Measurements from ENCODE around the gene FAM25G.

The FAM25G gene

GRCh38 chr10:47451273-47451997, 40.1 kb downstream of the FAM25G start:
- Mint-ChIP-seq H3K9me3 (no peaks in the 10 kb centered on the region), H3K4me1 (no peaks in the 10 kb centered on the region), H3K27ac (ENCODE audit: low read depth) (no peak overlapping the region), H3K4me3 (no peak overlapping the region), H3K36me3 (ENCODE audit: insufficient read depth) (peaks cover 2% of the 10 kb centered on the region), H3K27me3 (peaks cover 20% of the 10 kb centered on the region)
- DNase-seq (ENCODE audit: low spot score in 2 of 2) = no peak
- no peak for ATAC-seq (replicated peaks; ENCODE audit: extremely low read depth, poor library complexity, severe bottlenecking)

GRCh38 chr10:47450442-47450841, 41.1 kb downstream of the FAM25G start:
- H3K36me3 Mint-ChIP-seq (ENCODE audit: insufficient read depth) = peaks cover 2% of the 10 kb centered on the region
- H3K4me3 Mint-ChIP-seq = no peak overlapping the region
- H3K4me1 Mint-ChIP-seq = no peaks in the 10 kb centered on the region
- no peak for DNase-seq (ENCODE audit: low spot score in 2 of 2)
- H3K27ac Mint-ChIP-seq (ENCODE audit: low read depth) = no peak overlapping the region
- peaks cover 18% of the 10 kb centered on the region for H3K27me3 Mint-ChIP-seq
- peaks cover 6% of the 10 kb centered on the region for H3K9me3 Mint-ChIP-seq
- no peak for ATAC-seq (replicated peaks; ENCODE audit: extremely low read depth, poor library complexity, severe bottlenecking)

DNA sequence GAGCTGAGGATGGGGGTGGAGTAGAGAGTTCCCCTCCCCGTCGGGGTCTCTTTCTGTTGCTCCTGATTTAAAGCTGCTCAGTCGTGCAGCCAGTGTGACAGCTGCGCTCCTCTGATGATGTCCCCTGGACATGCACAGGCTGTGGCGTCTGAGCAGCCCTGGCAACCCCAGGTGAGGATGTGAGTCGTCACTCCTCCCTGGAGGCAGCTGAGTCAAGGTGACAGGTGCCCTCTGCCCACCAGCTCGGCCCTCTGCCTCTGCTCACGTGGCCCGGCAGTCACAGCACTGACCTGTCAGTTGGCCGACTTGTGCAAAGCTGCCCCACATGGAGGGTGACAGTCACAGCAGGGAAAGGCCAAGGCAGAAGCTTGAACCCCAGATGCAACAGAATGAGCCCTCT, 41.5 kb downstream of the FAM25G start:
- no peak for DNase-seq (ENCODE audit: low spot score in 2 of 2)

GRCh38 chr10:47449102-47449978, 42.2 kb downstream of the FAM25G start:
- ATAC-seq (replicated peaks; ENCODE audit: extremely low read depth, poor library complexity, severe bottlenecking) (no peak), DNase-seq (ENCODE audit: low spot score in 2 of 2) (no peak)
- H3K36me3 Mint-ChIP-seq (ENCODE audit: insufficient read depth) = peaks cover 2% of the 10 kb centered on the region
- peaks cover 9% of the 10 kb centered on the region for H3K9me3 Mint-ChIP-seq
- H3K27ac Mint-ChIP-seq (ENCODE audit: low read depth) = no peak overlapping the region
- H3K4me3 Mint-ChIP-seq = no peak overlapping the region
- peaks cover 7% of the 10 kb centered on the region for H3K27me3 Mint-ChIP-seq
- no peaks in the 10 kb centered on the region for H3K4me1 Mint-ChIP-seq

More for the DNA sequence above, 41.5 kb downstream of the FAM25G start:
- no peak for ATAC-seq (replicated peaks; ENCODE audit: extremely low read depth, poor library complexity, severe bottlenecking)
- H3K27ac Mint-ChIP-seq (ENCODE audit: low read depth) = no peak overlapping the region
- H3K9me3 Mint-ChIP-seq = peaks cover 9% of the 10 kb centered on the region
- H3K27me3 Mint-ChIP-seq = peaks cover 14% of the 10 kb centered on the region
- no peak overlapping the region for H3K4me3 Mint-ChIP-seq
- no peaks in the 10 kb centered on the region for H3K4me1 Mint-ChIP-seq
- H3K36me3 Mint-ChIP-seq (ENCODE audit: insufficient read depth) = peaks cover 2% of the 10 kb centered on the region

DNA sequence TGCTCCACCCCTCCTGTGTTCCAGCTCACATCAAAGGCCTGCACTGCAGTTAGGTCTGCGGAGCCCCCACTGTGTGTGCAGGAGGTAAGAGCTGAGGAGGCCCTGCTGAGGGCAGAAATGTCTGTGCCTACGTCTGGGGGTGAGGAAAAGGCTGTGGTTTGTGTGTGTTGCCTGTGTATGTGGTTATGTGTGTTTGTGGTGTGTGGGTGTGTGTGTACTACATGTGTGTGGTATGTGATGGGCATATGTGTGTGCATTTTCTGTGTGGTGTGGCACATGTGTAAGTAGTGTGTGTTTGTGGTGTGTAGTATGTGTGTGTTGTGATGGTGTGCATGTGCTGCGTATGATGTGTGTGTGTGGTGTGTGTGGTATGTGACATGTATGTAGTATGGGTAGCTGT, 43.8 kb downstream of the FAM25G start:
- Mint-ChIP-seq H3K36me3 (ENCODE audit: insufficient read depth) (peaks cover 2% of the 10 kb centered on the region), H3K27me3 (peaks cover 2% of the 10 kb centered on the region)
- no peak for DNase-seq (ENCODE audit: low spot score in 2 of 2)

GRCh38 chr10:47447209-47447608, 44.3 kb downstream of the FAM25G start:
- DNase-seq (ENCODE audit: low spot score in 2 of 2) = no peak
- Mint-ChIP-seq H3K27me3 (peaks cover 7% of the 10 kb centered on the region), H3K9me3 (peaks cover 9% of the 10 kb centered on the region), H3K4me1 (no peaks in the 10 kb centered on the region), H3K27ac (ENCODE audit: low read depth) (no peak overlapping the region), H3K4me3 (no peak overlapping the region), H3K36me3 (ENCODE audit: insufficient read depth) (peaks cover 2% of the 10 kb centered on the region)
- ATAC-seq (replicated peaks; ENCODE audit: extremely low read depth, poor library complexity, severe bottlenecking) = no peak

More for the DNA sequence above, 43.8 kb downstream of the FAM25G start:
- Mint-ChIP-seq H3K4me1 (no peaks in the 10 kb centered on the region), H3K27ac (ENCODE audit: low read depth) (no peak overlapping the region), H3K9me3 (peaks cover 9% of the 10 kb centered on the region), H3K4me3 (no peak overlapping the region)
- no peak for ATAC-seq (replicated peaks; ENCODE audit: extremely low read depth, poor library complexity, severe bottlenecking)

- Mint-ChIP-seq H3K9me3 (peaks cover 9% of the 10 kb centered on the region), H3K27ac (ENCODE audit: low read depth) (no peak overlapping the region), H3K36me3 (ENCODE audit: insufficient read depth) (peaks cover 2% of the 10 kb centered on the region), H3K4me3 (no peak overlapping the region), H3K4me1 (no peaks in the 10 kb centered on the region), H3K27me3 (peaks cover 22% of the 10 kb centered on the region)
- ATAC-seq (replicated peaks; ENCODE audit: extremely low read depth, poor library complexity, severe bottlenecking) (no peak), DNase-seq (ENCODE audit: low spot score in 2 of 2) (no peak)
Measured at GRCh38 chr10:47445720-47446119, 45.8 kb downstream of the FAM25G start.

DNA sequence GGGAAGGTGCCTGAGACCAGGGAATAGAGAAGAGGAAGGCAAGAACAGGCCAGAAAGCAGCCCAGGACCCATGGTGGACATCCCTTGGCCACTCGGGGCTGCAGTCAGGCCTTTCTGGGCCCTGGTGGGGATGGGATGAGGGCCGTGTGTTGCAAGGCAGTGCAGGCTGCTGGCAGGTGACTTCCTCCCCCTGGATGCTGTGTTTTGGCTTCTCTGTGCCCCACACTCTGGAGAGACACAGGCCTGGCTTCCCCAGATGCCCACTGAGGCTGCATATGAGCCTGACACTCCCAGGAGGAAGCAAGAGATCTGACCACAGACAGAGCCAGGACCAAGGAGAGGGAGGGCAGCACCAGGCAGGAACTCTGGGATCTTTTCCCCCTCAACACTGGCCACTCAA, 47.5 kb downstream of the FAM25G start:
- Mint-ChIP-seq H3K4me1 (no peaks in the 10 kb centered on the region), H3K27me3 (peaks cover 35% of the 10 kb centered on the region), H3K4me3 (no peak overlapping the region), H3K36me3 (ENCODE audit: insufficient read depth) (peaks cover 2% of the 10 kb centered on the region), H3K9me3 (peaks cover 9% of the 10 kb centered on the region), H3K27ac (ENCODE audit: low read depth) (no peak overlapping the region)
- ATAC-seq (replicated peaks; ENCODE audit: extremely low read depth, poor library complexity, severe bottlenecking) (no peak), DNase-seq (ENCODE audit: low spot score in 2 of 2) (no peak)

DNA sequence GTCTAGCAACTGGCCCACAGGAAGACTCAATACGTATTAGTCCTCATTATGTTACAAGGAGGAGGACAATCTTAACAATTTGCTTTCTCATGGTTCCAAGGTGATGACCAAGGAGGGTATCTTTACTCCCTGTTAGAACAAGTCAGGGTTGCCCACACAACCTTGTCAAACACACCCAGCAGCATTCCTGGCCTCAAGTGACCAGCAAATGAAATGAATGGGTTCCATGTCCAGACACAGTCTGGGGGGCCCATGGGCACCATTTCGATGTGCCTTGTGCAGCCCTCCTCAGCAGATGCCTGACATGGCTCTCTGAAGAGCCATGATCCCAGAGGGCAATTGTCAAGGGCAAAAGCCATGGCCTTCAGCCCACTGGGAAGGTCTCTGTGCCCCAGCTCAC, 48.4 kb downstream of the FAM25G start:
- no peak overlapping the region for H3K4me3 Mint-ChIP-seq
- H3K36me3 Mint-ChIP-seq (ENCODE audit: insufficient read depth) = peaks cover 2% of the 10 kb centered on the region
- peaks cover 35% of the 10 kb centered on the region for H3K27me3 Mint-ChIP-seq
- DNase-seq (ENCODE audit: low spot score in 2 of 2) (no peak), ATAC-seq (replicated peaks; ENCODE audit: extremely low read depth, poor library complexity, severe bottlenecking) (no peak)
- H3K4me1 Mint-ChIP-seq = no peaks in the 10 kb centered on the region
- peaks cover 9% of the 10 kb centered on the region for H3K9me3 Mint-ChIP-seq
- no peak overlapping the region for H3K27ac Mint-ChIP-seq (ENCODE audit: low read depth)

GRCh38 chr10:47442351-47442750, 49.1 kb downstream of the FAM25G start:
- H3K27ac Mint-ChIP-seq (ENCODE audit: low read depth) = no peak overlapping the region
- no peaks in the 10 kb centered on the region for H3K36me3 Mint-ChIP-seq (ENCODE audit: insufficient read depth)
- no peak overlapping the region for H3K4me3 Mint-ChIP-seq
- ATAC-seq (replicated peaks; ENCODE audit: extremely low read depth, poor library complexity, severe bottlenecking) = no peak
- peaks cover 9% of the 10 kb centered on the region for H3K9me3 Mint-ChIP-seq
- H3K4me1 Mint-ChIP-seq = no peaks in the 10 kb centered on the region
- no peak for DNase-seq (ENCODE audit: low spot score in 2 of 2)
- H3K27me3 Mint-ChIP-seq = peaks cover 35% of the 10 kb centered on the region

GRCh38 chr10:47441938-47442337, 49.6 kb downstream of the FAM25G start:
- DNase-seq (ENCODE audit: low spot score in 2 of 2) (no peak), ATAC-seq (replicated peaks; ENCODE audit: extremely low read depth, poor library complexity, severe bottlenecking) (no peak)
- Mint-ChIP-seq H3K4me3 (no peak overlapping the region), H3K27ac (ENCODE audit: low read depth) (no peak overlapping the region), H3K4me1 (no peaks in the 10 kb centered on the region), H3K36me3 (ENCODE audit: insufficient read depth) (no peaks in the 10 kb centered on the region), H3K27me3 (peaks cover 36% of the 10 kb centered on the region), H3K9me3 (peaks cover 9% of the 10 kb centered on the region)

DNA sequence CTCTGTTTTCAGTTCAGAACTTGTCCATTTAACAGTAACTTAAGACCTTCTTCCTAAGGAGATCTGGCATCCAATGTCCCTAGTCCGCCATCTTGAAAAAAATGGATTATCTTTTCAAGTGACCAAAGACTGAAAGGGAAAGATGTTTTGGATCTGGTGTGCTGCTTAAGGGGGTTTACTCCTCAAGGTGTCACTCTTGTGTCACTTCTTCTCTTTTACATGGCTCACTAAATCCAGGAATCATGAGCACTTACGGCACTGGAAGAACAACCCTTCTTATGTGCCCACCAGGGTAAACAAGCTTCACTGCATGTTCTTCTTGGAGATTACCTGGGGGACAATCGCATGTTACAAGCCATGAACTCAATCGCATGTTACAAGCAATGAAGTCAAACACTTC, 51.3 kb downstream of the FAM25G start:
- H3K4me3 Mint-ChIP-seq = no peak overlapping the region

More for the DNA sequence above, 51.3 kb downstream of the FAM25G start:
- ATAC-seq (replicated peaks; ENCODE audit: extremely low read depth, poor library complexity, severe bottlenecking) = no peak
- Mint-ChIP-seq H3K27me3 (peaks cover 53% of the 10 kb centered on the region), H3K4me1 (no peaks in the 10 kb centered on the region), H3K27ac (ENCODE audit: low read depth) (no peak overlapping the region), H3K9me3 (peaks cover 1% of the 10 kb centered on the region), H3K36me3 (ENCODE audit: insufficient read depth) (no peaks in the 10 kb centered on the region)
- DNase-seq (ENCODE audit: low spot score in 2 of 2) = no peak

All from central memory CD8-positive, alpha-beta T cell (primary cell).